ENCODE data around the gene FAM227B.

Gene FAM227B

DNA sequence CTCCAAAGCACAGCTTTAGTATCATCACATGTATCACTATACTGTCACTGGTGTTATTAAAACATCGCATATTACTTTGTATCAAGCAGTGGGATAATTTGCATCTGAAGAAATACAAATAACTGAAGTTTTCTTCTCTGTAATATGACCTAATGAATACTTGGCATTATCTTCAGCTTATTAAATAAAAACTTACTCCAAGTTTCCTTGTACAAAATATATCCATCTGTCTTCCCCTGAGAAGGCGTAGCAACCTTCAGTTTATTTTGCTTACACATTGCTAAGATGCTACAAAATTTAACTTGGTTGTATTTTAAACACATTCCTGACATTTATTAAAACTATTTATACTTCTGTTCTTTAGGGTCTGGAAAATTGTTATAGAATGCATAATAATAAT, 183.9 kb downstream of the FAM227B start:
- TF ChIP-seq EGR1 (IDR thresholded peaks at IDR 0.05), result no peak
- no peak for TF ChIP-seq EP300 (IDR thresholded peaks at IDR 0.05; ENCODE audit: borderline replicate concordance)
- no peak for TF ChIP-seq ZBTB7A (IDR thresholded peaks at IDR 0.05; ENCODE audit: low read depth)
- TF ChIP-seq TCF12 (IDR thresholded peaks at IDR 0.05; ENCODE audit: low read depth), result no peak
- TF ChIP-seq FOXM1 (IDR thresholded peaks at IDR 0.05; ENCODE audit: borderline replicate concordance, low read depth), result no peak
- TF ChIP-seq YY1 (IDR thresholded peaks at IDR 0.05; ENCODE audit: low read depth), result no peak
- TF ChIP-seq, protein P1, sequence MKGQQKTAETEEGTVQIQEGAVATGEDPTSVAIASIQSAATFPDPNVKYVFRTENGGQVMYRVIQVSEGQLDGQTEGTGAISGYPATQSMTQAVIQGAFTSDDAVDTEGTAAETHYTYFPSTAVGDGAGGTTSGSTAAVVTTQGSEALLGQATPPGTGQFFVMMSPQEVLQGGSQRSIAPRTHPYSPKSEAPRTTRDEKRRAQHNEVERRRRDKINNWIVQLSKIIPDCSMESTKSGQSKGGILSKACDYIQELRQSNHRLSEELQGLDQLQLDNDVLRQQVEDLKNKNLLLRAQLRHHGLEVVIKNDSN (IDR thresholded peaks at IDR 0.05), result no peak
- no peak for TF ChIP-seq CEBPB (IDR thresholded peaks at IDR 0.05)
- no peak for TF ChIP-seq TAF1 (IDR thresholded peaks at IDR 0.05; ENCODE audit: low read depth)
- no peak for TF ChIP-seq CREB1 (IDR thresholded peaks at IDR 0.05; ENCODE audit: low read depth)
- no peak for TF ChIP-seq TEAD4 (IDR thresholded peaks at IDR 0.05)
- TF ChIP-seq NFIC (IDR thresholded peaks at IDR 0.05), result no peak
- TF ChIP-seq, protein P2, sequence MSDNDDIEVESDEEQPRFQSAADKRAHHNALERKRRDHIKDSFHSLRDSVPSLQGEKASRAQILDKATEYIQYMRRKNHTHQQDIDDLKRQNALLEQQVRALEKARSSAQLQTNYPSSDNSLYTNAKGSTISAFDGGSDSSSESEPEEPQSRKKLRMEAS (IDR thresholded peaks at IDR 0.05), result no peak
- TF ChIP-seq, protein P3, sequence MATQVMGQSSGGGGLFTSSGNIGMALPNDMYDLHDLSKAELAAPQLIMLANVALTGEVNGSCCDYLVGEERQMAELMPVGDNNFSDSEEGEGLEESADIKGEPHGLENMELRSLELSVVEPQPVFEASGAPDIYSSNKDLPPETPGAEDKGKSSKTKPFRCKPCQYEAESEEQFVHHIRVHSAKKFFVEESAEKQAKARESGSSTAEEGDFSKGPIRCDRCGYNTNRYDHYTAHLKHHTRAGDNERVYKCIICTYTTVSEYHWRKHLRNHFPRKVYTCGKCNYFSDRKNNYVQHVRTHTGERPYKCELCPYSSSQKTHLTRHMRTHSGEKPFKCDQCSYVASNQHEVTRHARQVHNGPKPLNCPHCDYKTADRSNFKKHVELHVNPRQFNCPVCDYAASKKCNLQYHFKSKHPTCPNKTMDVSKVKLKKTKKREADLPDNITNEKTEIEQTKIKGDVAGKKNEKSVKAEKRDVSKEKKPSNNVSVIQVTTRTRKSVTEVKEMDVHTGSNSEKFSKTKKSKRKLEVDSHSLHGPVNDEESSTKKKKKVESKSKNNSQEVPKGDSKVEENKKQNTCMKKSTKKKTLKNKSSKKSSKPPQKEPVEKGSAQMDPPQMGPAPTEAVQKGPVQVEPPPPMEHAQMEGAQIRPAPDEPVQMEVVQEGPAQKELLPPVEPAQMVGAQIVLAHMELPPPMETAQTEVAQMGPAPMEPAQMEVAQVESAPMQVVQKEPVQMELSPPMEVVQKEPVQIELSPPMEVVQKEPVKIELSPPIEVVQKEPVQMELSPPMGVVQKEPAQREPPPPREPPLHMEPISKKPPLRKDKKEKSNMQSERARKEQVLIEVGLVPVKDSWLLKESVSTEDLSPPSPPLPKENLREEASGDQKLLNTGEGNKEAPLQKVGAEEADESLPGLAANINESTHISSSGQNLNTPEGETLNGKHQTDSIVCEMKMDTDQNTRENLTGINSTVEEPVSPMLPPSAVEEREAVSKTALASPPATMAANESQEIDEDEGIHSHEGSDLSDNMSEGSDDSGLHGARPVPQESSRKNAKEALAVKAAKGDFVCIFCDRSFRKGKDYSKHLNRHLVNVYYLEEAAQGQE (IDR thresholded peaks at IDR 0.05; ENCODE audit: low read depth), result no peak
- TF ChIP-seq RAD21 (IDR thresholded peaks at IDR 0.05; ENCODE audit: low read depth), result no peak

DNA sequence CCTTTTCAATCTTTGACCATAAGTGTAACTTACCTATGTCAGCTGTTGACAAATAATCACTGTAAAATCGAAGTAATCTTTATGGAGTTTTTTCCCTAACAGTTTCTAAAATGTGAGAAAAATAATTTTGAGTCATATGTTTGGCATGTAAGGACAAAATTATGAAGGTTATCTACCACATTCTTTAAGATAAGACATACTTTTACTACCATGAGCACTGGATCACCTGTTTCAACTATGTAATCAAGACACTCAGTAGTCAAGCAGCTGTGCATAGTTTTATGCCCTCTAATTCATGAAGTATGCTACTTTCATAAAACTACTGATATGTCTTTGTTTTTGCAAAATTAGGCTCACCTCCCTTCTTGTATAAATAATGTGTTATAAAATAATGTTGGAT, 185.4 kb downstream of the FAM227B start:
- TF ChIP-seq YY1 (IDR thresholded peaks at IDR 0.05; ENCODE audit: low read depth), result no peak
- no peak for TF ChIP-seq EGR1 (IDR thresholded peaks at IDR 0.05)
- no peak for TF ChIP-seq NFIC (IDR thresholded peaks at IDR 0.05)
- no peak for TF ChIP-seq ZBTB7A (IDR thresholded peaks at IDR 0.05; ENCODE audit: low read depth)
- TF ChIP-seq TCF12 (IDR thresholded peaks at IDR 0.05; ENCODE audit: low read depth), result no peak
- no peak for TF ChIP-seq CREB1 (IDR thresholded peaks at IDR 0.05; ENCODE audit: low read depth)

DNA sequence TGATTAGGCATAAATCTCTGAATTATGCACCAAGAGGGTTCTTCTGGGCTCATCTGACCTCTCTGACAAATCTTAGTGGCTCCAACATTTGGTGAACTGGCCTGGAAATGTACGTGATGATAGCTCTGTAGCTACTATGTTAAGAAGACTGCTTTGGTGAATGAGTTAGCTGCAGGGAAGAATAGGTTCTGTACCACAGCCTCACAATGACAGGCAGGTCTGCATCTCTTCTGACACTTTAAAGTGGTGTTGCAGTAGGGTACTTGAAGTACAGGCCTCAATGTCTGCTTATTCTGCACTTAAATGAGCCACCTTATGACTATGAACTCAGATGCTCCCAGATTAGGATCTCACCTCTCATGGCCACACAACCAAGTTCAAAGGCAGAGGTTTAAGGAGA, 190.6 kb downstream of the FAM227B start:
- TF ChIP-seq EGR1 (IDR thresholded peaks at IDR 0.05) (no peak), EP300 (IDR thresholded peaks at IDR 0.05; ENCODE audit: borderline replicate concordance) (no peak), RAD21 (IDR thresholded peaks at IDR 0.05; ENCODE audit: low read depth) (no peak), CREB1 (IDR thresholded peaks at IDR 0.05; ENCODE audit: low read depth) (no peak), TAF1 (IDR thresholded peaks at IDR 0.05; ENCODE audit: low read depth) (no peak), YY1 (IDR thresholded peaks at IDR 0.05; ENCODE audit: low read depth) (no peak), TEAD4 (IDR thresholded peaks at IDR 0.05) (no peak), CEBPB (IDR thresholded peaks at IDR 0.05) (no peak), ZBTB7A (IDR thresholded peaks at IDR 0.05; ENCODE audit: low read depth) (no peak), NFIC (IDR thresholded peaks at IDR 0.05) (no peak)
- TF ChIP-seq, protein P3 (IDR thresholded peaks at IDR 0.05; ENCODE audit: low read depth), result no peak
- TF ChIP-seq, protein P2 (IDR thresholded peaks at IDR 0.05), result no peak
- TF ChIP-seq, protein P1 (IDR thresholded peaks at IDR 0.05), result no peak

DNA sequence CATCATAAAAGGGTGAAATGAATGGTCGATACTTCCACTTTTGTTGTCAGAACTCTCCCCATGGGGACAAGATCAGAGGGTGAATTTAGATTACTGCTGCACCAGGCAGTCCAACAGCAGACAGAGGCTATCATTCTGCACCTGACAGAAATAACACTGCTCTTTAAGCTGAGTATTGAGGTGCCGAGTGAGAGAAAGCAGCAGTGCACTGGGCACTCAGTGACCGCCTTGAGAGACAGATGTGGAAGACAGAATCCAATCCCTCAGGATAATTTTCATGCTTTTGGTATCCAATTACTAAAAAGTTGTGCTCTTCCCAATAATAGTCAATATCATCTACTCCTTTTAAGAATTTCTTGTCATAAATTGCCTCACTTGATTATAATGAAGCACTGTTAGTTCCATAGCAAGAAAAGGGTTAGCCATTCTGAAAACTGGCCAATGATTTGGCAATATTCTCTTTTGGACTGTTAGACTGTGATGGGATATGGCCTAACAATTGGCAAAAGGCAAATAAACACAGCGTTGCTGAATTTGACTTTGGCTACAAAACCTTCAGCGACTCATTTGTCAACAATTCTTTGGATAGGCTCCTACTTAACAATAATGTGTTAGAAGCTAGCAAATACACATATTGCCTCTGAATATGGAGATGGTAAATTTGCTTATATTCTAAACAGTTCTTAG, 192.1 kb downstream of the FAM227B start:
- no peak for TF ChIP-seq EGR1 (IDR thresholded peaks at IDR 0.05)
- no peak for TF ChIP-seq EP300 (IDR thresholded peaks at IDR 0.05; ENCODE audit: borderline replicate concordance)
- TF ChIP-seq RAD21 (IDR thresholded peaks at IDR 0.05; ENCODE audit: low read depth), result no peak
- no peak for TF ChIP-seq NFIC (IDR thresholded peaks at IDR 0.05)
- no peak for TF ChIP-seq CREB1 (IDR thresholded peaks at IDR 0.05; ENCODE audit: low read depth)

DNA sequence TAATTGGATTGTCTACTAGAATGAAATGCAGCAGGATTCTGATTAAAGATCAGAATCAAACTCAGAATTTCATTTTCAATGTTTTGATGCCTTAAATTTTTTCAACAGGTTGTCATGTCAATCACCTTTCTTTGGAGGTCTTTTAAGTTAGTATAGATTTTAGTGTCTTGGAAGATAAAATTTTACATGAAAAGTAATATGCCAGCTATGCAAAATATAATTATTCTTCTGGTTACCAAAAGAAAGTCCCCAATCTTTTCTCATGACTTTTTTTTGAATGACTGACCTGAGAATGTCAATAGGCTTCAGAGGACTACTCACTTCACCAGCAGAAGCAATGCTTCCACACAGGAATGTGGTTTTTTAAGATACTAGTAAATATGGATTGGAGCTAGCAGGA, 193.2 kb downstream of the FAM227B start:
- no peak for TF ChIP-seq NFIC (IDR thresholded peaks at IDR 0.05)
- TF ChIP-seq, protein P2 (IDR thresholded peaks at IDR 0.05), result no peak
- TF ChIP-seq TCF12 (IDR thresholded peaks at IDR 0.05; ENCODE audit: low read depth), result no peak
- TF ChIP-seq, protein P3 (IDR thresholded peaks at IDR 0.05; ENCODE audit: low read depth), result no peak
- TF ChIP-seq FOXM1 (IDR thresholded peaks at IDR 0.05; ENCODE audit: borderline replicate concordance, low read depth), result no peak
- TF ChIP-seq TAF1 (IDR thresholded peaks at IDR 0.05; ENCODE audit: low read depth), result no peak
- no peak for TF ChIP-seq ZBTB7A (IDR thresholded peaks at IDR 0.05; ENCODE audit: low read depth)
- no peak for TF ChIP-seq EP300 (IDR thresholded peaks at IDR 0.05; ENCODE audit: borderline replicate concordance)
- no peak for TF ChIP-seq CEBPB (IDR thresholded peaks at IDR 0.05)
- no peak for TF ChIP-seq YY1 (IDR thresholded peaks at IDR 0.05; ENCODE audit: low read depth)
- no peak for TF ChIP-seq TEAD4 (IDR thresholded peaks at IDR 0.05)
- TF ChIP-seq CREB1 (IDR thresholded peaks at IDR 0.05; ENCODE audit: low read depth), result no peak
